HG02973 (cell line): ENCODE results near the gene NUDT10.
"Not testable (repeated sequence)": the region's sequence is repeated elsewhere in the genome, so short reads cannot be mapped to it uniquely, and the experiment has no call there.

Experiments used
- ATAC-seq: cut with Tn5 transposase; IDR thresholded peaks from one replicate; pipeline ENCODE4 v1.9.1; 2021; ENCODE audit warnings: moderate library complexity; ENCODE audit not compliant: unreplicated experiment

Gene NUDT10

GRCh38 chrX:51332188-51332942, at the start of gene NUDT10:
TSS of gene NUDT10 (plus strand) at chrX:51332822. CDS start at chrX:51332966, 144 bp downstream.
- ATAC-seq = no peak

DNA sequence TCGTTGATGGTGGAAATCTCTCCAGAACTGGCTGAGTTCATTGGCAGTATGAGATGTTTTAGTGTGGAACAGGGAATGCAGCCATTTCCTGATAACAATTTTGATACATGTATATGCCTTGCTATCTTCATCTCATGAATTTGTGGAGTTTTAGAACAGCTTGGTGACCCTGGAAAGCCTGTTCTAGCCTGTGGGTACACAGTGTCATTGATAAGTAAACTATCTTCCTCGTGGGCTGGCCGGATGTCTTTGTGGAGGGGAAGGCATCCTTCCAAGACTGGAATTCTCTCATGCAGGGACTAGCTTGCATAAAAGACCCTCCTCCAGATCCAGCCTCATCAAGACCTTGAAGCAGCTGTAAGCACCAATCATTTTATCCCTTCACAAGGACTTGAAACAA, 40.2 kb upstream of the NUDT10 start:
- no peak for ATAC-seq

DNA sequence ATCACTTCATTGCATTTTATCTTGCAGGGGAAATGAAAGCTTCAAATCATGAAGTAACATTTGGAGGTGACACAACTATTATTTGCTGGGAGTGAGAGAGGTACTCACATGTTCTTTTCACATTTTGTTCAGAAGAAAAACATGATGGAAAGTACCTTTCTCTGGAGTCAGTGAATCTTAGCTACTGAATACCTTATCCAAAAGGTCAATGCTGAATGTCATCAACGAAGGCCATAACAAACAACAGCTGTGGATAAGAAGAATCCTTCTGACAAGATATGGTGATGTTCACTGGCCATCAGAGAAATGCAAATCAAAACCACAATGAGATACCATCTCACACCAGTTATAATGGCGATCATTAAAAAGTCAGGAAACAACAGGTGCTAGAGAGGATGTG, 36.5 kb upstream of the NUDT10 start:
- no peak for ATAC-seq

GRCh38 chrX:51316271-51316670, 16.4 kb upstream of the NUDT10 start:
- no peak for ATAC-seq

DNA sequence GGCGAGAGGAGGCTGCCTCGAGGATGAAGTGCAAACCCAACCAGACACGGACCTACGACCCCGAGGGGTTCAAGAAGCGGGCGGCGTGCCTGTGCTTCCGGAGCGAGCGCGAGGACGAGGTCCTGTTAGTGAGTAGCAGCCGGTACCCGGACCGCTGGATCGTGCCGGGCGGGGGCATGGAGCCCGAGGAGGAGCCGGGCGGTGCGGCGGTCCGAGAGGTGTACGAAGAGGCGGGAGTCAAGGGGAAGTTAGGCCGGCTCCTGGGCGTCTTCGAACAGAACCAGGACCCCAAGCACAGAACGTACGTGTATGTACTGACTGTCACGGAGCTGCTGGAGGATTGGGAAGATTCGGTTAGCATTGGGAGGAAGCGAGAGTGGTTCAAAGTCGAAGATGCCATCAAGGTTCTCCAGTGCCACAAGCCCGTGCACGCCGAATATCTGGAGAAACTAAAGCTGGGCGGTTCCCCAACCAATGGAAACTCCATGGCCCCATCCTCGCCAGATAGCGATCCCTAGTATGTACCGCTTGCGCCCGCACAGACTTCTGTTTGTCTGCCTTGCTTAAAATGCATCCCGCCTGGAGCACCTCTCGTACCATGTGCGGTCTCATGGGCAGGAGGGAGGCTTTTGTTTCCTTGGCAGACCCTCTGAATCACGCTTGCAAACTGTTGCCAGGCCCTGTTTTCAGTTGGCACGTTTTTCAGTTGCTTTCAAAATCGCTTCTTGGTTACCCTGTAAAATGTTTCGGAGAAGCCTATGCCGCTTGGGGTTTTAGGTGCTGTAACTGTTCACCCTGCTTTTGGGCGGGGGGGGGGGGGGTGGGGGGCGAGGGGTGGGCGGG, 542 bp downstream of the NUDT10 start:
- ATAC-seq = not testable (repeated sequence)

GRCh38 chrX:51334276-51334675, 1.7 kb downstream of the NUDT10 start:
- ATAC-seq = no peak

GRCh38 chrX:51336584-51336983, 4.0 kb downstream of the NUDT10 start:
- no peak for ATAC-seq

- no peak for ATAC-seq
These were observed 28.6 kb downstream of the NUDT10 start for GRCh38 chrX:51361251-51361650.

DNA sequence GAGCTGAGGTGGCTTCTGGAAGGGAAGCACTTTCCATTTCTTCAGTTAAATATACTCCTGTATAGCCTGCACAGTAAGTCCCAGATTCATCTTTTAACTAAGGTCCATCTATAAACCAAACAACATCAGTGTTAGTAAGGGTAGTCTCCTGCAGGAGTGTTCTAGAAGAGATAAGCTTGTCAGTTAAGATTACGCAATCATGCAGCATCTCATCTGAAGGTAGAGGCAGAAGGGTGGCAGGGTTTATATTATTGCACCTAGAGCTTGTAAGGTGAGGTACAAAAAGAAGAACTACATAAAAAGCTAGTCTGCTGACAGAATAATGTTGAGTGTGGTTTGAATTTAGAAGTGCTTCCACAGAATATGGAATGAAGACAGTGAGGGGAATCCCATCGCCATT, 44.0 kb downstream of the NUDT10 start:
- ATAC-seq = no peak
